GM21528 (cell line): ENCODE results near the gene MTARC2.

Experiments used
- ATAC-seq: cut with Tn5 transposase; IDR thresholded peaks from one replicate; pipeline ENCODE4 v1.9.1; 2021; ENCODE audit warnings: mild to moderate bottlenecking, moderate library complexity; ENCODE audit not compliant: unreplicated experiment, low FRiP score

The MTARC2 gene

DNA sequence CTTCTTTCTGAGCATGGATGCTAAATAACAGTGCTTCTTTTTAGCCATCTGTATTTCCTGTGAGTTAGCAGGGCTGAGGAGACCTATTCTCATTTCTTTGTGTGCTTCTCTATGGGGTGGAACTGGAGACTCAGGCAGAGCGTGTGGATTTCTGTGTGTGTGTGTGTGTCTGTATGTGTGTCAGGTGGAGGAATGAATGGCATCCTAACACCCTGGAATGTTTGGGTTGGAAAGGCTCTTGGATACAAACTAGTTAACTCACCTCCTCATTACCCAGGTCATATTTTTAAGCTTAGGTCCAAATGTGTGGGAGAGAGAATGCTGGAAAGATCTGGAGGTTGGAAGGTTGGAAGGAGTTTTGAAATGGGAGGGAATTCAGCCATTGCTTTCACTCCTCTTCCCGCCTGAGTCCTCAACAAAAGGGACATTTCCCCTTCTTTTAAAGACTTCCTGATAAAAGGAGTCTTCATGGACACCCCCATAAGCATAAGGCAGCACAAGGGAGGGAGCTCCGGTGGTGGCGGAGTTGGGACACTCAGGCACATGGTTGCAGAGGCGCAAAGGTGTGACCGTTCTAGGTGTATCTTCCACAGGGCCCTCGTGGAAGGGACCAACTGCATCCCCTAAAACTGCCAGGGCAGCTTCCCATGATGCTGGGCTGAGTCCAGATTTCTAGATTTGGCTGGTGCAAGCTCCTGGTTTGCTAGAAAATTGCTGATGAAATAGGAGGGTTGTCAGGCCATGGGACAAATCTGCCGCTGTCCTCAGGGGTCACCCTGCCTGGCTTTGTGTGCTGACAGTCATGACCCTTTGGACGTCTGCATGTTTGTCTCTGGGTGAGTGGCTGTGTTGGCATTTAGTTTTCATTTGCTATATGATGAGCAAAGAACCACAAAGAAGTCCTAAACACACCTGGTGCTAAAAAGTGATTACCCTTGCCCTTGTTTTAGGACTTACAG is 76.2 kb downstream of the MTARC2 start:
- ATAC-seq: no peak

DNA sequence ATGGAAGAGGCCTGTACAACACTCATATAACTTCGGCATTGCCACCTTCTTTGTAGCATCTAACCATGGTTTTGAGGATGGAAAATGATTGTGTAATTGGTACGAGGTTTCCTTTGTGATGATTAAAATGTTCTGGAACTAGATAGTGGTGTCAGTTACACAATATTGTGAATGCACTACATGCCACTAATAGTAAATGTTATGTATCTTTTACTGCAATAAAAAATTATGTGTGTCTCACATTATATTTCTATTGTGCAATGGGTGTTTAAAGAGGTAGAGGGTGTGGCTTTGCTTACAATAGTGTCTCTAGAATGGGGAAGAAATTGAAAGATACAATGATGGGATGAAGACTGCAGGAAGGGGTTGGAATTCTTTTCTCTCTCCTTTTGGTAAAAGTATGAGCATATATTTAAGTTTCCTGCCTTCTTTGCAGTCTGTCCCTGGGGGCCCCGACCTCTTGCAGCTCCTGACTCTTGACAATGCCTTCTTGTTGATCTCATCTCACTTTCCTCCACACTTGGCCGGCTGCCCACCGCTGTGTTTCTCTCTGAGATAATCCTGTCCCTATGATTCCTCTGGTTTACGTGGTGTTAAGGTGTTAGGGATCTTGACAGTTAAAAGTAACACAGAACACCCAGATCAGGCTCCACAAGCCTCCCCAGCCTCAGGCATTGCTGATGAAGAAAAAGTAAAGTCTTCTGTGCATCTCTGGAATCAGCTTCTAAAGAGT is 77.9 kb downstream of the MTARC2 start:
- ATAC-seq: no peak

DNA sequence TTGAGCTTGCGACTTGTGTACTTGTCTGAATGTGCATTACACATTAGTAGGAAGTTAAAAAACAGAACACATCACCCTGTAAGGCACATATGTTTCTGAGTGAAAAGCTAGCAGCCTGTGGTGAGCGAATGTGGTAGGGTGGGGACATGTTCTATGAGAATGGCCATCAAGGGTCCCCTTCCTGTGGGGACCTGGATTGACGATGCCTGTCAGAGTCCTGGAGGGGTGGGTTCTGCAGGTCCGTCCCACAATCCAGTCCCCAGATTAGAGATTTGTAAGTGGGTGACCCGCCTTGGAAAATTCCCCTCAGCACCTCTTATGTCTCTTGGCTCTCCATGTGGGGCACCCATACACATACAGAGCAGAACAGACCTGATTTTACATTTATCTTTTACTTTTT is 78.6 kb downstream of the MTARC2 start:
- ATAC-seq: no peak

DNA sequence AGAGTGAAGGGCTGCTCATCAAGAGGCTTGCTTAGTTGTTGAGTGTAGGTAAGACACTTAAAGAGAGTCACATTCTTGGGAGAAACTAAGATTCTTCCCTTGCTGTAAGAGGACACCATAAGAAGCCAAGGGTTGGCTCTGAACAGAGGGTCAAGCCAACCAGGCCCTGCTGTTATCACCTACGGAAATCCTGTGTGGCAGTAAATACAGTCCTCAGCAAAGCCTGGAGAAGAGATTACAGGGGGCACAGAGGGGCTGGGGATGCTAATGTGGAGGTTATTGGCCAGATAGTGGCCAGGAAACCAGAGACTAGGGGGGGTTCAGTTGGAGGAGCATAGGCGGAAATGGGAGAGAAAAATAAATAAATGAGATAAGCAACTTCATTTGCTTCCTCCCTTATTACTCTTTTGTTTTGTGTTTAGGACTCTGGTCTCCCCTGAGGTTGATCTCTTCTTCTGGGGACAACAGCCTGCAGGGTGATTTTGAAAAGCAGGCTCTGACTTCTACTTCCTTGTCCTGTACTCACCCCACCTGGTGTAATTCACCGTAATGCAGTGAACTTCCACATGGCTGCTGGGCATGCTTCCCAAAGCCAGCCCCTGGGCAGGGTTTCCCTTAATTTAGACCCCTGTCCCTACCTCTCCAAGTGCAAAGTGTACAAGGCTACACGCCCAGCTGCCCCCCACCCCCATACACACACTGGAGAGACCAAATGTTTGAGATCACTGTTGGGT is 79.5 kb downstream of the MTARC2 start:
- no peak for ATAC-seq

DNA sequence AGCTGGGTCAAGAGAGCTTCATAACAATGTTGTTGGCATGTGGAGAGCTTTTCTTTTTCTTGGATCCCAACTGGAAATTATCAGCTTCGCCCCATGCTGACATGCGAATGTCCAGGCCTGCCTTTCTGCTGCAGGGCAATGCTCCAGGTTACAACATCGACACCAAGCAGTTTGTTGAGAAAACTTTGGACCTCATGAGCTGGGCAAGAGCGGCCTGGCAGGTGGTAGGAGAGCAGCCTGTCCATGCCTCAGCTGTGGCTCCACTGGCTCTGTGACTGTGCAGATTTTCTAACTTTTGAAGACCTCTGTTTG is 80.0 kb downstream of the MTARC2 start:
- ATAC-seq: no peak

DNA sequence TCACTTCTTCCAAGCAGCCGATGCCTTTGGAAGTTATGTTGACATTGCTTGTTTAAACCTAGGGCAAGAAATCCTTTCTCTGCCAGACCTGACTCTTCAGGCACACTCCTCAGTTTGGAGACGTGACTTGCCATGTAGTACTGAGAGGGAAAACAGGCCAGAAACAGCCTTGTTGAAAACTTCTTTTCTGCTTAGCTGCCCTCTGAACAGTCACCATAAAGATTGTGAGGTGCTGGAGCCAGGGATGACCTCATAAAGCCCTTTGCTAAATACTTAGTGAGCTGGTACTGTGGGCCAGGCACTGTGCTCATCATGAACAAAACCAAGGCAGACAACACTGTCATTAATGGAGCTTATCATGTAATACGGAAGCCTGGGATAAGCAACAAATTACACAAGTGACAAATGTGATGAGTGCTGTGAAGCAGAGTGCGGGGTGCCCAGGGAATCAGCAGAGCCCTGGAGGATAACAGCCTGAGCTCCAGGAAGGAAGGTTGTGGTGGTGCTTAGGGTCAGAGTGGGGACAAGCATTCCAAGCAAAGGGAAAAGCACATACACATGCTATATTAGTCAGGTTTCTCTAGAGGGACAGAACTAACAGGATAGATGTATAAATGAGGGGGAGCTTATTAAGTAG is 80.9 kb downstream of the MTARC2 start:
- ATAC-seq: no peak

DNA sequence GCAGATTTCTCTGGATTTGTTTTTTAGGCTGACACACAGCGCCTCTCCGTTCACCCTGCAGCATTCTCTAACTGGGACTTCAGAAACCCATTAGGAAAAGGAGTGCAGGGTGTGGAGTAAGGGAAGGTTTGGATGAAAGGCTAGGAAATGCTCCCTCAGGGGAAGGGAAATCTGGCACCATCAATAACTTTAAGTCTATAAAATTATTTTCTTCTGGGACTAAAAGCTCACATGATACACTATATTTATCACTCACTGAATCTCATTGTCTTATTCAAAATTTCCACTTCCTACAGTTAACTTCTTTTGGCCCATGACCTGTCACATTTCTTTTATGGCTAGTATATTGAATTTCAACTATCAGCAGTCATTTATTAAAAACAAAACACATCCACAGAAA is 85.3 kb downstream of the MTARC2 start:
- ATAC-seq: no peak
